Activated CD8-positive, alpha-beta memory T cell treated with anti-CD3 and anti-CD28 coated beads for 1 hour (primary cell): ENCODE measurements around the gene NAE1.
"Not testable (repeated sequence)": the region's sequence is repeated elsewhere in the genome, so short reads cannot be mapped to it uniquely, and the experiment has no call there.

Experiments used
- DNase-seq, 2 donors: peaks; one replicate each; pipeline ENCODE4 v3.0.0-alpha.2; 2020; ENCODE audit warnings: low read depth in 1 of 2; ENCODE audit errors: extremely low read depth in 1 of 2

Gene NAE1

DNA sequence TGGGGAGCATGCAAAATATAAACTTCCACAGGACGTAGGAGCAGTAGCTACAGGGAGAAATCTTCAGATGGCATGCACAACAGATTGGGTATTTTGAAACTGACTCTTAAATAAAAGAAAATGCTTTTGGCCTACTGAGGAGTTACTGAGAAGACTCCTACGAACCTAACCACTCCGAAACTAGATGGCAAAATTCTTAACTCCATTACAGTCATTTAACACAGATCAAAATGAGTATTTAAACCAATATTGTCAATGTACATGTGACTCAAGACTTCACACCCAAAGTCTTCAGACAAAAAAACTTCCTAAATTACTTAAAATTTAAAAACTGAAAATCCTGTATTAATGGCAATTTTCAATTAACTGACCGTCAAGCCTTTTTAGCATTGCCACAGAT is 21.0 kb downstream of the NAE1 start:
- DNase-seq = no peak

DNA sequence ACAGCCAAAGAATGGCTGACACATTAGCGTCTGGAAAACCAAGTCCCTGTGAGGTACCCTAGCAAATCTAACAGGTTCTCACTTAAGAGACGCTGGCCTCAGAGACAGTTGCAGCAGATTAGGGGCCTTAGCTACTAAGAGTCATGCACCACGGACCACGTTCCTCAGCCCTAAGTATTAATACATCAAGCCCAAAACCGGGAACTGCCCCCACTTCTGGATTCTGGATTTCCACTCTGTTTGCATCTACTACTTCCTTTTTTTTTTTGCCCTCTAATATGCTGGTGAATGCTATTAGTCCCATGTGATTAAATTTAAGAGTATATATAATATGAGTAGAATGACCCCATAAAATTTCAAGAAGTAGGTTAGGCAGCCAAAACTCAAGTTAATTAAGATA is 28.6 kb downstream of the NAE1 start:
- no peak for DNase-seq

DNA sequence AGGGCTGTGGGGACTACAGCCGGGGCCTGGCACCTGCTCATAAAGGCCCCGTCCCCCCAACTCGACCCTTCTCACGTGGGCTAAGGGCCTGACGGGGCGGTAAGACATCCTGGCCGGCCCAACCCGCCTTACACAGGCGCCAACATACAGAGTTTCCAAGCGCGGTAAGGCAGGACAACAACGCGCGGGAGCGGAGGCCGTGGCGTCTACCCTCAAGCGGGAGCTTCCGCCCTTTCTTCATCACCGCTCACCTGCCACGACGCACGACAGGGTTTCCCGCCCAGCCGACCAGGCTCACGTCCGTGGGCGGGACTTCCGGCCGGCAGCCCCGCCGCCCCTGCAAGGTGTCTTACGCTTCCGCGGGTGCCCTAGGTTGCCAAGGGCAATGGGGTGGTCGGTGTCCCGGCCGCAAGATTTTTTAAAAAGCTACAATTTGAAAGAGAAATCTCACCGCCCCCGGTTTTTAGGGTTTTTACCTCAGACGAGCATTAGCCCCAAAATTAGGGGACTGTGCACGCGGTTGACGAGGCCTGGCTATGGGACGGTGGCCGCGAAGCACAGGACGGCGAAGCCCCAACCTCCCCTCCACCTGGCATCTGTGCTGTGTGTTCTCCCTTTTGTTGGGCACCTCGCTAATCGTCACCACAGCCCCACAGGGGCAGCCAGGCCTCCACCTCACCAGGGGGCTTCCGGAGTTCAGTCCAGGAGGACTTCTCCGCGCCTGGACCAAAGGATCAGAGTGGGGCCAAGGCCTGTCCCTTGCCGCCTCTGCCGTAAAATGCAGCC is 29.3 kb downstream of the NAE1 start, which contains the start of gene TERB1:
TERB1 (minus strand) TSS at position 265 of the 786 bp plus-strand sequence. CDS start 4,786 bp downstream, outside the sequence.
- no peak for DNase-seq

DNA sequence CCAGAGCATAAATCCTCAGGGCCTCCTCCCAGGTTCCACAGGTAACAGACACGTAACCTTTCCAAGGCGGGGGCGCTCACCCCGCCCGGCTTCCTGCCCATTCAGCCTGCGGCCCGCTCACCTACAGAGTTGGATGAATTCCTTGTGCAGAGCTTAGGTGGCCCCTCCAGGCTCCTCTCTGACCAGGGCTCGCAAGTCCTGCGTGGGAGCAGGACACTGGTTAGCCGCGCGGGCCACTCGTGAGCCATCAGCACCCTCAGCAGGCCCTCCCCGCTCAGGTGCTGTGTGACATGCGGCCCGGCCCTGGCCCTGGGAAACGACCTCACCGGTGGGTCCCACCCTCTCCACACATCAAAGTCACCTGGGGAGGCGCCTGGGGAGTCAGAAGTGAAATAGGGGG is 29.9 kb downstream of the NAE1 start:
- DNase-seq = no peak

DNA sequence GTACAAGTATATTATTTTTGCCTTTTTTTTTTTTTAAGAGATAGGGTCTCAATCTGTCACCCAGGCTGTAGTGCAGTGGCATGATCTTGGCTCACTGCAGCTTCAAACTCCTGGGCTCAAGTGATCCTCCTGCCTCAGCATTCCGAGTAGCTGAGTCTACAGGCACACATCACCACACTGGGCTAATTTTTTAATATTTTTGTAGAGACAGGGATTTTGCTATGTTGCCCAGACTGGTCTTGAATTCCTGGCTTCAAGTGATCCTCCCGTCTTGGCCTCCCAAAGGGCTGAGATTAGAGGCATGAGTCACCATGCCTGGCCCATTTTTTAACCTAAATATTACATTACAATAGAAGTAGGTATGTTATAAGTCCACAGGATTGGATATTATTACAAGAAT is 32.6 kb downstream of the NAE1 start:
- DNase-seq = no peak

DNA sequence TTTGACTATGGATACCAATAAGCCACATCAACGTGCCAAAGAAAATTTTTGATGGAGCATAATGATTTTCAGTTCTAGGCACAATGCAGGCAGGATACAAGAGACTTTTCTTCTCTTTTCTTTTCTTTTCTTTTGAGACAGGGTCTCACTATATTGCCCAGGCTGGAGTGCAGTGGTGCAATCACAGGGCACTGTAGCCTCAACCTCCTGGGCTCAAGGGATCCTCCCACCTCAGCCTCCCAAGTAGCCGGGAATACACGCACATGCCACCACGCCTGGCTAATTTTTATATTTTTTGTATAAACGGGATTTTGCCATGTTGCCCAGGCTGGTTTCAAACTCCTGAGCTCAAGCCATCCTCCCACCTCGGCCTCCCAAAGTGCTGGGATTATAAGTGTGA is 36.8 kb downstream of the NAE1 start:
- DNase-seq = not testable (repeated sequence)

DNA sequence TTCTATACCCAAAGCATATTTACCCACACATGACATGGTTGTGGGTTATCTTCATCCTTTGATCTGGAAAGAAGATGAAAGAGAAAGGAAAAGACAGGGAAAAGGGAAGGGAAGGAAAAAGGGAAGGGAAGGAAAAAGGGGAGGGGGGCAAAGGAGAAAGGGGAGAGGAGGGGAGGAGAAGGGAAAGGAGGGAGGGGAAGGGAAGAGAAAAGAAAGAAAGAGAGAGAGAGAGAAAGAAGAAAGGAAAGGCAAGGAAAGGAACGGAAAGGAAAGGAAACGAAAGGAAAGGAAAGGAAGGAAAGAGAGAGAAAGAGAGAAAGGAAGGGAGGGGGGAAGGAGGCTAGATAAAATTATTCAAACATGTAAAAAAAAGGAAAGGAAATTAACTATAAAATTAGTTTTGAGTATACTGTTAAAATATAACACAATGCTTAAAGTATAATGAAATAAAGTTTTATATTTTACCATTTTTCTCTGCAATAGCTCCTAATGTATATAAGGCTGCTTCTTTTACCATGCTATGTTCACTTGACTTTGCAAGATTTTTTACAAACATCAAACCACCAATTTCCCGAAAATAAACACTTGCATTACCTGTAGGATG is 40.5 kb downstream of the NAE1 start:
- no peak for DNase-seq

DNA sequence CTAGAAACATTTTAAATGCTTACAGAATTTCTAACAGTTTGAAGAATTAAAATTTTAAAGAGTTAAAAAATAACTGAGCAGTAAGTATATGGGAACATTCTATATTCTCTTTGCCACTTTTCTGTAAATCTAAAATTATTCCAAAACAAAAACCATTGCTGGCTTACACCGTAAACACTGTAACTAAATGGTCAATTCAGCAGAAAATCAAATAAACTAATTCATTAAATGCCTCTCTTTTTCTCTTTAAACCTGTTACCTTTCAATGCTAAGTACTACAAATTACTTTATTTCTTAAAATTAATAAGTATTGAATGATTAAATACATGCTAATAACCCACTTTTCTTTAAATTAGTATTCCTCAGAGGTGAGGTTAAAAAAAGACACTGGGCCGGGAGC is 43.3 kb downstream of the NAE1 start:
- DNase-seq = no peak

DNA sequence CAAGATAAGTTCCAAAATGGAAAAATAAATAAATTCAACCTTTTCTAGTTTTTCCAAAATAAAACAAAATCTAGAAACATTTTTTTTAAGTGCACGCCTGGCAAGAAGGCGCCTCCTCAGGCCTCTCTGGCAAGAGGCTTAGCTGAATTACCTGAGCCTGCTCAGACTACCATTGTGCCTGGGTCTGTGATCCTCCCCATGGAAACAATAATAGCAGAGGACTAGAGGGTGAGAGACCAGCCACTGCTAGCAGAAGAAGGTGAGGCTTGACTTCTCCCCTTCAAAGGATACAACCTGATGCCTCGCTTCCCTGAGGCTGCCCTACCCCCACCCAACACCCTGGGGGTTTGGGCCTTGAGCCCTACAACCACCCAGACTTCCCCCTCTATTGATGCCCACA is 44.2 kb downstream of the NAE1 start:
- no peak for DNase-seq

DNA sequence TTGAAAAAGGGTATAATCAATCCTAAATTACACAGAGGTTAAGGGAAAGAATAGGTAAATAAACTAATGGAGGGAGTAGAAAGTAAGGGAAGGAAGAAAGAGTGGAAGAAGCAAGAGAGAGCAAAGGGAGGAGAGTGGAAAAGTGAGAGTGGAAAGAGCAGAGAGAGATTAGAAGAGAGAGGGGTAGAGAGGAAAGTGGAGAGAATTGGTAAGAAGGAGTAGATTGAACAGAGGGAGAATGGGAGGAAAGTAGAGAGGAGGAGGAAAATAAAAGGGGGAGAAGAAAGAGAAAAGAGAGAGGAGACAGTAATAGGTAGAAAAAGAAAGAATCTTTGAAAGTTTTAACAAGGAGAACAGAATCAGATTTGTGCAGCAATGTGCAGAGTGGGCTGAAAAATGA is 54.3 kb downstream of the NAE1 start:
- DNase-seq = no peak

DNA sequence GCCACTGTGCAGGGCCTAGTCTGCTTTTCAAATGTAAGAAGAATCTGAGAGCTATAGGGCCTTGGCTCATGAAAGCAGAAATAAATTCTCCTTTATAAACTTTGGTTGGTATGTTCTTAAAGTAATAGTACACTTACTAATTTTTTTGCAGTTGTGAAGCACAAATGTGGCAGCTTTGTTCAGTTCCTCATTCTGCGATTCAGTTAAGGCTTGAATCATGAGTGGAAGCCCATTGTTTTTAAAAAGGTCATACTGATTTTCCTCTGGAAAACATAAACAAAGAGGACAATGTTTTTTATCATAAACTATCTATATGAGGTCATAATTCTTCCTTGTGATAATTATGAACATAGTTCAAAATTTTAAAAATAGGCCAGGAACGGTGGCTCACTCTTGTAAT is 55.8 kb downstream of the NAE1 start:
- no peak for DNase-seq

DNA sequence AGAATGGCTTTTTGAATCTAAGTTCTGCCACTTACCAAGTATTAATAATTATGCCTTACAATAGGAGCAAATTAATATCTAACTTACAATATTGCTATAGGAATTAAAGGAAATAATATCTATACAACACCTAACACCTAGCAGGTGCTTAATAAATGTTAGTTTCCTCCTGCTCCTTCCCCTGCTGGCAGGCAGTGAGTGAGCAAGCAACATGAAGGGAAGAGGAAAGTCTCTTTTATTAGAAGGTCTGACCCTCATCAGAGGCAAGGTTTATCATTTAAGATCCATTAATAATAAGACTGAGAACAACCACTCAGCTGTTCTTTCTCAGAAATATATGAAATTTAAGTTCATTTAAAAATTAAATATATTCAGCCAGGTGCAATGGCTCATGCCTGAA is 72.7 kb downstream of the NAE1 start:
- no peak for DNase-seq

DNA sequence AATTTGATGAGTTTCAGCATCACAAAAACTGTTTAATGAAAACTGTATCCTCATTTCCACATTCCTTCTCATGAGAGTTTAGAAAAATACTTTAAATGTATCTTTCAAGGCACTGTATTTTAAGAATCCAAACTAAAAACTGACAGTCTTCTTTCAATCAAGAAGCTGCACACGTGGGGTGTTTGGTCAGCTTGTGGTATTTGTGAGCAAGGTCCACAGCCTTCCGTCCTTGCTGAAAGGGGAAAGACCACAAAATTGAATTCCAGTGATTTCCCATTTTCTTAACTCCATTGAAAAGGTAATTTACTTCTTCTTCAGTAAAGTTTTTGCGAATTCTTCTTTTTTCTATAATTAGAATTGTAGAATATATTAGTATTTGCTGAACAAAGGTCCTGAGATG is 76.0 kb downstream of the NAE1 start:
- DNase-seq = no peak

DNA sequence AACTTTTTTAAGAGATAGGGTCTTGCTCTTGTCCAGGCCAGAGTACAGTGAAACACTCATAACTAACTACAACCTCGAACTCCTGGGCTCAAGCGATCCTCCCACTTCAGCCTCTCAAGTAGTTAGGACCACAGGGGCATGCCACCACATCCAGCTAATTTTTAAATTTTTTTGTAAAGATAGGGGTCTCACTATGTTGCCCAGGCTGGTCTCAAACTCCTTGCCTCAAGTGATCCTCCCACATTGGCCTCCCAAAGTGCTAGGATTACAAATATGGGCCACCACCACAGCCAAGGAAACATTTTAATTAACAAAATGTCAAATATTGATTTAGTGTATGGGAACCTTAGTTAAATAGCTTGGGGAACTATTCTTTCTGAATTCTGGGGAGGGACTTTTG is 76.6 kb downstream of the NAE1 start:
- DNase-seq = no peak

DNA sequence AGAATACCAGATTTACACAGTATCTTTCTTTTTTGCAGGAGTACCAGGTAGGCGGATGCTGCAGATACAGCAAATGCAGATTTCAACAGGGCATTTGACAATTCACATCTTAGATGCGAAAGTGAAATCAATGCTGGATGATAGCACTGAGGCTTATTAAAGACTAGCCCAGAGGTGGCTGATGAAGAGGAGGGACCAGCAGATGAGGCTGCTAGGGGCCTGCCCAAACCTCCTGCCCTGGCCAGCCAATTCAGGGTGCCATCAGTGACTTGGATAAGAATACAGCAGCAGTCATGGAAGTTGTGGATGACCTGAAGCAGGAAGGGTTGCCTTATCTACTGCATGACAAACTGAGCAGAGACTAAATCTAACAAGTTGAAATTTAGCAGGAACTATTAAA is 77.8 kb downstream of the NAE1 start:
- no peak for DNase-seq
